Spleen (tissue), 11 donors: ENCODE results near the gene LAMP1. TPM values are rescaled to one million over a fixed set of nuclear protein-coding genes. Genes with fewer than 3 reads are reported as not detected.

Experiments
- DNase-seq: peaks from one replicate; pipeline ENCODE4 v3.0.0-alpha.2; 2020
- H3K27ac ChIP-seq, 8 donors: fragments of 200-600 bp; sonication (generic) in 7 of 8; 1 replicate in 4 of 8; 2 replicates in 4 of 8; pipeline versions ENCODE4 v1.5.0 to v1.8.0; 2016 to 2021; ENCODE audit warnings: inconsistent platforms in 4 of 8, mild to moderate bottlenecking in 4 of 8, moderate library complexity in 1 of 8
- H3K27me3 ChIP-seq, 7 donors: fragments of 200-600 bp; sonication (generic) in 6 of 7; replicated peaks in 1 of 7; 1 replicate in 4 of 7; 2 replicates in 3 of 7; pipeline versions ENCODE4 v1.5.0 to v1.8.0; 2016 to 2021; ENCODE audit warnings: inconsistent platforms in 3 of 7, mild to moderate bottlenecking in 1 of 7
- H3K36me3 ChIP-seq, 6 donors: fragments of 200-600 bp; sonication (generic) in 5 of 6; 1 replicate in 4 of 6; 2 replicates in 2 of 6; pipeline versions ENCODE4 v1.5.0 to v1.8.0; 2016 to 2021; ENCODE audit warnings: inconsistent platforms in 2 of 6
- H3K4me1 ChIP-seq, 6 donors: fragments of 200-600 bp; sonication (generic) in 5 of 6; 1 replicate in 3 of 6; 2 replicates in 3 of 6; pipeline versions ENCODE4 v1.5.0 to v1.8.0; 2016 to 2021; ENCODE audit warnings: inconsistent platforms in 3 of 6
- H3K4me3 ChIP-seq, 8 donors: fragments of 200-600 bp; sonication (generic) in 7 of 8; 1 replicate in 4 of 8; 2 replicates in 4 of 8; pipeline versions ENCODE4 v1.5.0 to v1.8.0; 2016 to 2021; ENCODE audit warnings: inconsistent platforms in 4 of 8, mild to moderate bottlenecking in 4 of 8, moderate library complexity in 2 of 8
- H3K9me3 ChIP-seq, 8 donors: fragments of 200-600 bp; sonication (generic) in 7 of 8; 1 replicate in 4 of 8; 2 replicates in 4 of 8; pipeline versions ENCODE4 v1.5.0 to v1.8.0; 2016 to 2021; ENCODE audit warnings: inconsistent platforms in 4 of 8
- POLR2A ChIP-seq, 3 donors: fragments of 450-650 bp; IDR thresholded peaks; one replicate each; pipeline ENCODE4 v1.5.1; 2017; ENCODE audit warnings: antibody characterized with exemption in 3 of 3, mild to moderate bottlenecking in 1 of 3
- POLR2AphosphoS5 ChIP-seq, 3 donors: sonication (generic); formaldehyde crosslinking; IDR thresholded peaks; one replicate each; pipeline ENCODE4 v1.5.1; 2017; ENCODE audit warnings: antibody characterized with exemption in 3 of 3
- WGBS, 5 donors: extraction: QIAGEN DNeasy Blood & Tissue Kit in 3 of 5; methylation state at CpG; one replicate each; pipeline versions ENCODE4 v1.1.5 to v1.1.7; 2013 to 2018; 5-methylcytosine and 5-hydroxymethylcytosine counted together
- intact Hi-C: fragments of 100-400 bp; cut with DNase I; formaldehyde crosslinking; loops from one replicate; pipeline ENCODE4 v1.15.0; 2023; ENCODE audit warnings: low total_unique reads
- polyA plus RNA-seq, 3 donors: library from polyadenylated mRNA; stranded (reverse); fragments of 200-250 nt; gene quantifications; one replicate each; pipeline ENCODE4 v1.2.1, GENCODE V29; 2013
- total RNA-seq, 7 donors: library from RNA; depleted of rRNA in 3 of 7; stranded (reverse); fragments of >200 nt in 3 of 7; fragmentation: NEBNext Ultra II Directional in 4 of 7; extraction: Animal tissue kit (Norgen Biotek cat#: 25700) in 4 of 7; gene quantifications; one replicate each; pipeline versions ENCODE4 v1.1.0 to v1.2.1, GENCODE V29; 2016 to 2021
- TF ChIP-seq, protein P1 (sequence below), 11 experiments: fragments of 200-600 bp in 7 of 11; fragments of 450-650 bp in 4 of 11; sonication (generic) in 4 of 11; IDR thresholded peaks in 8 of 11; conservative IDR thresholded peaks in 3 of 11; 1 replicate in 7 of 11; 2 replicates in 4 of 11; pipeline versions ENCODE4 v1.4.0 to v1.8.0; 2016 to 2021; ENCODE audit warnings: antibody characterized with exemption in 11 of 11, inconsistent platforms in 4 of 11, mild to moderate bottlenecking in 1 of 11
- donor health status: healthy with polysubstance abuse.
- donor health status: DM: no; HTN: no; CAD: no; lungs with moderate emphysema.
- donor health status: DM: no; HTN: no; CAD: no.
- donor health status: Bipolar disorder and iron deficiency.
- donor health status: healthy.
- donor health status: DM: no; HTN: no; CAD: no.
- donor health status: DM: yes; HTN: yes; CAD: no.

The LAMP1 gene
- total and polyA plus RNA-seq, 10 donors = 27.0 to 210 (median 141) TPM

DNA sequence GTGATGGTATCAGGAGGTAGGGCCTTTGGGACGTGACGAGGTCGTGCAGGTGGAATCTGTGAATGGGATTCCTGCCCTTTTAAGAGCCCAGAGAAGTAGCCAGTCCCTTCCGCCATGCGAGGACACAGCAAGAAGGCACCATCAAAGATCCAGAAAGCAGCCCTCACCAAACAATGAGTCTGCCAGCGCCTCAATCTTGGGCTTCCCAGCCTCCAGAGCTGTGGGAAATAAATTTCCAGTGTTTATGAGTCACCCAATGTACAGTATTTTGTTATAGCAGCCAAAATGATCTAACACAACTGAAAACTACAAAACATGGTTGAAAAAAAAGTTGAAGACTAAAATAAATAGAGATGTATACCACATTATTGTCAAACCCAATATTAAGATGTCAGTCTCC lies 16.9 kb upstream of the LAMP1 start:
- 87 to 92% (median 89%) methylated on average over 6 of the region's 6 CpGs for WGBS, 5 donors
- Histone ChIP-seq H3K36me3 (no peaks in the 10 kb centered on the region), H3K4me1 (peaks cover 0 to 7% (median 3%) of the 10 kb centered on the region in 6 donors), H3K9me3 (no peaks in the 10 kb centered on the region), H3K27ac (no peak overlapping the region), H3K27me3 (peaks cover 0 to 16% (median 0%) of the 10 kb centered on the region in 7 donors), H3K4me3 (no peak overlapping the region)
- intact Hi-C loops = no loop called here
- TF ChIP-seq, protein P1, sequence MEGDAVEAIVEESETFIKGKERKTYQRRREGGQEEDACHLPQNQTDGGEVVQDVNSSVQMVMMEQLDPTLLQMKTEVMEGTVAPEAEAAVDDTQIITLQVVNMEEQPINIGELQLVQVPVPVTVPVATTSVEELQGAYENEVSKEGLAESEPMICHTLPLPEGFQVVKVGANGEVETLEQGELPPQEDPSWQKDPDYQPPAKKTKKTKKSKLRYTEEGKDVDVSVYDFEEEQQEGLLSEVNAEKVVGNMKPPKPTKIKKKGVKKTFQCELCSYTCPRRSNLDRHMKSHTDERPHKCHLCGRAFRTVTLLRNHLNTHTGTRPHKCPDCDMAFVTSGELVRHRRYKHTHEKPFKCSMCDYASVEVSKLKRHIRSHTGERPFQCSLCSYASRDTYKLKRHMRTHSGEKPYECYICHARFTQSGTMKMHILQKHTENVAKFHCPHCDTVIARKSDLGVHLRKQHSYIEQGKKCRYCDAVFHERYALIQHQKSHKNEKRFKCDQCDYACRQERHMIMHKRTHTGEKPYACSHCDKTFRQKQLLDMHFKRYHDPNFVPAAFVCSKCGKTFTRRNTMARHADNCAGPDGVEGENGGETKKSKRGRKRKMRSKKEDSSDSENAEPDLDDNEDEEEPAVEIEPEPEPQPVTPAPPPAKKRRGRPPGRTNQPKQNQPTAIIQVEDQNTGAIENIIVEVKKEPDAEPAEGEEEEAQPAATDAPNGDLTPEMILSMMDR (IDR thresholded peaks at IDR 0.05 in 8 of 11, conservative IDR thresholded peaks at IDR 0.05 in 3 of 11) = no peak
- TF ChIP-seq POLR2A (IDR thresholded peaks at IDR 0.05) (no peak), POLR2AphosphoS5 (IDR thresholded peaks at IDR 0.05) (no peak)
- DNase-seq = no peak

DNA sequence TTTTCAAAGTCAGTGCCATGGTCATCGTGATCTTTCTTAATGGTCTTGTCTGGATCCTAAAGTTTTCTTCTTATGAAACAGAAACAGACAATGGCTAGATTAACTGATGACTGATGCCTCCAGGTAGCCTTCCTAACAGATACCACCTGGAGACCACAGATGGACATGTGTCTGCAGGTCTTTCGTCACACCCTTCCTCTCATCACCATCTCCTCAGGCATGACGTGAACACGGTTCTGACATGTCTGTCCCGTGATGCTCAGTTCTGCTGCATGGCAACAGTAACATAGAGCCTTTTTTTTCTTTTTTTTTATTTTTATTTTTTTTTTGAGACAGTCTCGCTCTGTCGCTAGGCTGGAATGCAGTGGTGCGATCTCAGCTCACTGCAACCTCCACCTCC lies 13.1 kb upstream of the LAMP1 start:
- Histone ChIP-seq H3K27ac (no peak overlapping the region), H3K4me3 (no peak overlapping the region), H3K27me3 (peaks cover 0 to 32% (median 0%) of the 10 kb centered on the region in 7 donors), H3K36me3 (no peaks in the 10 kb centered on the region), H3K4me1 (no peaks in the 10 kb centered on the region), H3K9me3 (peaks cover 0 to 6% (median 0%) of the 10 kb centered on the region in 8 donors)
- intact Hi-C loops = no loop called here
- no peak for DNase-seq
- TF ChIP-seq, protein P1 (IDR thresholded peaks at IDR 0.05 in 8 of 11, conservative IDR thresholded peaks at IDR 0.05 in 3 of 11) = no peak
- TF ChIP-seq POLR2AphosphoS5 (IDR thresholded peaks at IDR 0.05) = no peak
- no peak for TF ChIP-seq POLR2A (IDR thresholded peaks at IDR 0.05)
- WGBS, 5 donors = 84 to 96% (median 90%) methylated on average over 8 of the region's 8 CpGs

DNA sequence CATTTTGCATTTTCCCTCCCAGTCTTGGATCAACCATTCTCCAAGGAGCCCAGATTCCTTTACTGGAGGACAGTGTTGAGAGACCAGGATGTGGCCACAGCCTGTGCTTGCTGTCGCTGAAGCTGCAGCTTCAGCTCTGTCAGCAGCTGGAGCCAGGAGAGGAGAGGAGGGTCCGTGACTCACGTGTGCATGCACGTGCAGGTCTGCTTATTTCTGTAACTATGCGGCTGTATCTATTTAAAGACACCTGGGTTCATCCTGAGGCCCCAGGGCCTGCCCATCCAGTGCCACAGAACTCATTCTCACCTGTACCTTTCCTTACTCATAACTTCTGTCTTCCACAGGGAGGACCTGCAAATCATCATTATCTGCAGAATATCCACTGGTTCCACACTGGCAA lies 8.2 kb upstream of the LAMP1 start:
- Histone ChIP-seq H3K9me3 (peaks cover 0 to 6% (median 0%) of the 10 kb centered on the region in 8 donors), H3K4me1 (peaks cover 0 to 15% (median 8%) of the 10 kb centered on the region in 6 donors), H3K36me3 (no peaks in the 10 kb centered on the region), H3K27ac (no peak overlapping the region), H3K27me3 (peaks cover 0 to 71% (median 8%) of the 10 kb centered on the region in 7 donors), H3K4me3 (no peak overlapping the region)
- intact Hi-C loops = no loop called here
- no peak for DNase-seq
- 56 to 74% (median 64%) methylated on average over 5 of the region's 5 CpGs for WGBS, 5 donors
- TF ChIP-seq POLR2AphosphoS5 (IDR thresholded peaks at IDR 0.05) (no peak), POLR2A (IDR thresholded peaks at IDR 0.05) (no peak)
- TF ChIP-seq, protein P1 (IDR thresholded peaks at IDR 0.05 in 8 of 11, conservative IDR thresholded peaks at IDR 0.05 in 3 of 11) = no peak

DNA sequence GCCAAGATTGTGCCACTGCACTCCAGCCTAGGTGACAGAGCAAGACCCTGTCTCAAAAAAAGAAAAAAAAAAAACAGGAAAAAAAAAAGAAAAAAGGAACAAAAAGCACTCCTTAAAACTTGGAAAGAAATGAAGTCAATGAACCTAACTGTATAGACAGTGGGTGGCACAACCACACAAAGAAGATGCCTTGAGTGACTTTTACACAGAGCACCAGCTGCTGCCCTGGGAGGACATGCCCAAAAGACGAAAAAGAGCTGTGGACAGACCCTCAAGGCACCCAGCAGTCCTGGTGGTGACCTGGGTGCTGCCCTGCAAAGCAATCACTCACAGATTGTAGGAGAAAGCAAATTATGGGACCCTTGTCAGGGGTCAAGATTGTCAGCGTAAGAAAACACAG lies 5.9 kb upstream of the LAMP1 start:
- Histone ChIP-seq H3K27me3 (peaks cover 0 to 74% (median 8%) of the 10 kb centered on the region in 7 donors), H3K9me3 (peaks cover 0 to 6% (median 0%) of the 10 kb centered on the region in 8 donors), H3K27ac (no peak overlapping the region), H3K4me3 (no peak overlapping the region), H3K36me3 (no peaks in the 10 kb centered on the region), H3K4me1 (peaks cover 0 to 19% (median 11%) of the 10 kb centered on the region in 6 donors)
- DNase-seq = no peak
- 70 to 88% (median 75%) methylated on average over 2 of the region's 2 CpGs for WGBS, 5 donors
- TF ChIP-seq POLR2AphosphoS5 (IDR thresholded peaks at IDR 0.05) (no peak), POLR2A (IDR thresholded peaks at IDR 0.05) (no peak)
- TF ChIP-seq, protein P1 (IDR thresholded peaks at IDR 0.05 in 8 of 11, conservative IDR thresholded peaks at IDR 0.05 in 3 of 11) = no peak
- intact Hi-C loops = no loop called here
